Measurements from ENCODE around the gene PMEL. TPM values are rescaled to one million over a fixed set of nuclear protein-coding genes. Genes with fewer than 3 reads are reported as not detected.

Gene PMEL
- polyA plus RNA-seq, 1 experiment = 1.8 TPM

DNA sequence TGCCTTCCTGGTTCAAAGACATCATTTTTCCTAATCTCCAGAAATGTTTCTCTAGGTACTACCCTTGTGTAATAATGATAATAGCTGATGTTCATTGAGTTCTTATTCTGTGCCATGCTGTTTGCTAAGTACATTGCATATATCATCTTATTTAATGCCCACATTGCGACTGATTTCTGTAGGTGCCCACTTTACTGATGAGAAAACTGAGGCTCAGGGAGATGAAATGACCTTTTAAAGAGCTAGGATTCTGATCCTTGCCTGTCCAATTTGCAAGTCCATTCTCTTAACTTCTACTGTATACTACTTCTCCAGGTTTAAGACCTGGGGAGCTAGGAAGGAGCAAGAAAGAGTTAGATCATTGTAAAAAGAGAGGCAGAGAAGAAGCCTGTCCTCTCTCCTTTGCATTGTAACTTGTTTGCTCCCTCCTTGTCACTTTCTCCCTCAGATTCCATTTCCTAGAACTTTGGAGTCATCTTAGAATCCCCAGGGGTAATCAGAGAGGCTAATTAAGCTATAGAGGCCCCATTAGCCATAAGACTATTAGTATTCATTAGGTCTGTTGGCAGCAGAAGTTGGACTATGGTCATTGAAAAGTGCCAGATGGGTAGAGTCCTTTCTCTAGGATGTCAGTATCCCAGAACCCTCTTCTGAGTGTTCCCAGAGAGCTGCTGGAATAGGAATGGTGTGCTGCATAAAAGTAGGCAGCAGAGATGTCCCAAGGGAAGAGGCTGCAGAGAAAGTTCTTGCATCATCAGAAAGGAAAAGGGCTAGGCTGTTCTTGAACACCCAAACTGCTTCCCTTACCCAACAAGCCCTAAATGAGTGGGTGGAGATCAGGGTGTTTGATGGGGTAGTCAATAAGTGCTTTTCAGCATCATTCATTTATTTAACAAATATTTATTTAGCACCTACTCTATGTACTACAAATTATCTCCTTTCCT, 31.8 kb downstream of the PMEL start:
- TF ChIP-seq, protein P1, sequence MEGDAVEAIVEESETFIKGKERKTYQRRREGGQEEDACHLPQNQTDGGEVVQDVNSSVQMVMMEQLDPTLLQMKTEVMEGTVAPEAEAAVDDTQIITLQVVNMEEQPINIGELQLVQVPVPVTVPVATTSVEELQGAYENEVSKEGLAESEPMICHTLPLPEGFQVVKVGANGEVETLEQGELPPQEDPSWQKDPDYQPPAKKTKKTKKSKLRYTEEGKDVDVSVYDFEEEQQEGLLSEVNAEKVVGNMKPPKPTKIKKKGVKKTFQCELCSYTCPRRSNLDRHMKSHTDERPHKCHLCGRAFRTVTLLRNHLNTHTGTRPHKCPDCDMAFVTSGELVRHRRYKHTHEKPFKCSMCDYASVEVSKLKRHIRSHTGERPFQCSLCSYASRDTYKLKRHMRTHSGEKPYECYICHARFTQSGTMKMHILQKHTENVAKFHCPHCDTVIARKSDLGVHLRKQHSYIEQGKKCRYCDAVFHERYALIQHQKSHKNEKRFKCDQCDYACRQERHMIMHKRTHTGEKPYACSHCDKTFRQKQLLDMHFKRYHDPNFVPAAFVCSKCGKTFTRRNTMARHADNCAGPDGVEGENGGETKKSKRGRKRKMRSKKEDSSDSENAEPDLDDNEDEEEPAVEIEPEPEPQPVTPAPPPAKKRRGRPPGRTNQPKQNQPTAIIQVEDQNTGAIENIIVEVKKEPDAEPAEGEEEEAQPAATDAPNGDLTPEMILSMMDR (IDR thresholded peaks at IDR 0.05; ENCODE audit: insufficient read depth, low read depth, low read length) = no peak
- Histone ChIP-seq H3K27me3 (ENCODE audit: control insufficient read depth, insufficient read depth, low read length) (no peaks in the 10 kb centered on the region), H3K4me3 (ENCODE audit: low read depth, low read length) (no peak overlapping the region), H3K36me3 (ENCODE audit: control insufficient read depth, insufficient read depth, low read length) (no peaks in the 10 kb centered on the region)
- CTCF ChIA-PET = interaction anchor here (0.7 to 8.5 kb wide), 7 partner anchors 8 to 195 kb away, joined by 3 to 86 read pairs (median 3); partner anchors contain the start of genes GDF11, ORMDL2 and SARNP
- DNase-seq (ENCODE audit: low read depth) = no peak
- POLR2A ChIA-PET = interaction anchor here (0.6 kb wide), 1 partner anchor 64 kb away, joined by 6 read pairs; no protein-coding TSS in a partner anchor

DNA sequence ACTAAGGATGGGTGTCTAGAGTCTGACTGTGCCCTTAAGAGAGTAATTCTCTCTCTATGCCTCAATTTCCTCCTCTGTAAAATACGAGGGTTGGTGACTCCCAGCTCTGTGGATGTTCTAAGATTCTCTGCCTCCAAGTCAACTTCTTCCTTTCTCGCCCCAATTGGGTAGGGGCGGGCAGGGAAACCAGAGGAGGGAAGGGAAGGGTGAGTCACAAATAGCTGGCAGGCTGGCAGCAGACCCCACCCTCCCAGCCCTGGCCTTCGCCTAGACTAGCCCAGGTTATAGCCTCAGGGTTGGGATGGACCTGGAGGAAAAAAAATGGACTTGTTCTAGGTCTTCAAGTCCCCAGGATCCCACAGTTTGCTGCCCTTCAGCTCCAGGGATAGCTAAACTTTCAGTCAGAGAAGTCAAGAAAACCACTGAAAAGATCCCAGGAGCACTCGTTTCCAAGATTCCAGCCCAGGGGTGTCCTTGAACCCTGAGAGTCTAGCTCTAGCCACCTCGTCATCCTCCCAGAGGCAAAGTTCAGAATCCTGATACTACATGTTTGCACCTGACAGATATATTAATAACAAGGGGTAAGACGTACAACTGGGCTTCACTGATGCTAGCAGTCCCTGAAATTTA, 32.6 kb downstream of the PMEL start:
- TF ChIP-seq, protein P1 (IDR thresholded peaks at IDR 0.05; ENCODE audit: insufficient read depth, low read depth, low read length) = no peak
- no peaks in the 10 kb centered on the region for H3K27me3 ChIP-seq (ENCODE audit: control insufficient read depth, insufficient read depth, low read length)
- no peak for DNase-seq (ENCODE audit: low read depth)
- no peaks in the 10 kb centered on the region for H3K36me3 ChIP-seq (ENCODE audit: control insufficient read depth, insufficient read depth, low read length)
- H3K4me3 ChIP-seq (ENCODE audit: low read depth, low read length) = no peak overlapping the region
- CTCF ChIA-PET = interaction anchor here (0.7 to 8.5 kb wide), 7 partner anchors 9 to 194 kb away, joined by 3 to 86 read pairs (median 3); partner anchors contain the start of genes GDF11, ORMDL2 and SARNP
- POLR2A ChIA-PET = no interaction called here

DNA sequence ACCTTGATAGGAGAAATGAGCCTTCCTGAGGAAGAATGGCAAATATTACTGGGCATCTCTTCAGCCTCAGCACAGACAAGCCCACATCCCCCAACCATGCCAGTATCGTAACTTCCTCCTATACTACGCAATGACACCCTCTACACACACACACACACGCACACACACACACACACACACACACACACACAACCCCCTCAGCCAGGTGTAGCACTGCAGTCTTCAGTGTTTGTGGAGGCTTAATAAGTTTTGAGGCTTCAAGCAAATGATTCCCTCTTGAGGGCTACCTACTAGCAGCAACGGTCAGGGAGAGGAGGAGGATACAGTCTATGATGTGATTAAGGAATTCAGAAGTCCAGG, 33.3 kb downstream of the PMEL start:
- H3K36me3 ChIP-seq (ENCODE audit: control insufficient read depth, insufficient read depth, low read length) = no peaks in the 10 kb centered on the region
- H3K27me3 ChIP-seq (ENCODE audit: control insufficient read depth, insufficient read depth, low read length) = no peaks in the 10 kb centered on the region
- peak overlapping the region; percentile 79 for H3K4me3 ChIP-seq (ENCODE audit: low read depth, low read length)
- CTCF ChIA-PET = interaction anchor here (2.0 to 8.5 kb wide), 3 partner anchors 7 to 193 kb away, joined by 7 to 86 read pairs (median 20); partner anchors contain the start of gene GDF11
- POLR2A ChIA-PET = no interaction called here
- DNase-seq (ENCODE audit: low read depth) = no peak
- TF ChIP-seq, protein P1 (IDR thresholded peaks at IDR 0.05; ENCODE audit: insufficient read depth, low read depth, low read length) = no peak

DNA sequence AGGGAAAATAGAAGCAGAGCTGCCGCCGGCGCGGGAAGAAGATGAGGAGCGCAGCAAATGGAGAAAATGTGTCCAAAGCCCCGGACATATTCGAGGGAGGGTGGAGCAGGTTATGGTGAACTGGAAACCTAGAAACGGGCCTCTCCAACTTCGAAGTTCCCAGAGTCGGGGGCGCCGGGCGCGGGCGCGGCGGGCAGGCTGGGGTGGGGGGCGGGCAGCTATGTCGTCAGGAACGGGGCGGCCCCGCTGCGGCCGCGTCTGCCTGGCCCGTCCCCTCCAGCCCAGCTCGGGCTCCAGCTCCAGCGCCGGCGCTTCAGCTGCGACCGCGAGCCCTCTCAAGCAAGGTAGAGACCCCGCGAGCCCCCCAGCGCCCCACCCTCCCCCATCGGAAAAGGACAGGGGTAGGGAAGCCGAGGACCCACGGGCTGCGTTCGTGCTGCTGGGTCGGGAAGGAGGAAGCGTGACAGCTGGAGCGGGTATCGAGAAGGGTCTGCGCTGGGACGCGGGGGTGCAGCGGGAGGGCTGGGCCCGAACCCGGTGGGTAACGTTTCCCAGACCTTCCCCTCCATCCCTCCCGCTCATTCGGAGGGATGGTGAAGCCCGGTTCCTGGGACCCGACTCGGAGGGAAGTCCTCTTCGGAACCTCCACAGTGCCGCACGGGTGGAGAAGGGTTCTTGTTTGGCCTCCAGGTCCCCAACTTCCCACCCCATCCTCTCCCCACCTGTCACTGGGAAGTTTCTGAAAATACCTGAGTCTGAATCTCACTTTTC, 33.9 kb downstream of the PMEL start:
- POLR2A ChIA-PET = interaction anchor here (0.6 kb wide), 2 partner anchors 112 to 122 kb away, joined by 3 to 6 read pairs; no protein-coding TSS in a partner anchor
- Histone ChIP-seq H3K4me3 (ENCODE audit: low read depth, low read length) (peak overlapping the region; percentile 79), H3K27me3 (ENCODE audit: control insufficient read depth, insufficient read depth, low read length) (no peaks in the 10 kb centered on the region), H3K36me3 (ENCODE audit: control insufficient read depth, insufficient read depth, low read length) (no peaks in the 10 kb centered on the region)
- CTCF ChIA-PET = interaction anchor here (0.6 to 8.5 kb wide), 5 partner anchors 8 to 1124 kb away, joined by 3 to 86 read pairs (median 14); partner anchors contain the start of genes DNAJC14 and GDF11
- no peak for DNase-seq (ENCODE audit: low read depth)
- TF ChIP-seq, protein P1 (IDR thresholded peaks at IDR 0.05; ENCODE audit: insufficient read depth, low read depth, low read length) = no peak
